OCI-LY3 (cell line): ENCODE data around the gene ANXA11.

Source experiments
- EZH2phosphoT487 ChIP-seq: fragments of 200-600 bp; shearing (Covaris generic); IDR thresholded peaks from 2 replicates; pipeline ENCODE4 v1.6.1; 2018; ENCODE audit warnings: antibody characterized with exemption, mixed run types, low read depth
- TF ChIP-seq, protein P1 (sequence below): fragments of 200-600, 300-600 bp; sonication (generic); IDR thresholded peaks from 2 replicates; pipeline ENCODE4 v1.5.1; 2014; ENCODE audit warnings: antibody characterized with exemption, low read length, low read depth

DNA sequence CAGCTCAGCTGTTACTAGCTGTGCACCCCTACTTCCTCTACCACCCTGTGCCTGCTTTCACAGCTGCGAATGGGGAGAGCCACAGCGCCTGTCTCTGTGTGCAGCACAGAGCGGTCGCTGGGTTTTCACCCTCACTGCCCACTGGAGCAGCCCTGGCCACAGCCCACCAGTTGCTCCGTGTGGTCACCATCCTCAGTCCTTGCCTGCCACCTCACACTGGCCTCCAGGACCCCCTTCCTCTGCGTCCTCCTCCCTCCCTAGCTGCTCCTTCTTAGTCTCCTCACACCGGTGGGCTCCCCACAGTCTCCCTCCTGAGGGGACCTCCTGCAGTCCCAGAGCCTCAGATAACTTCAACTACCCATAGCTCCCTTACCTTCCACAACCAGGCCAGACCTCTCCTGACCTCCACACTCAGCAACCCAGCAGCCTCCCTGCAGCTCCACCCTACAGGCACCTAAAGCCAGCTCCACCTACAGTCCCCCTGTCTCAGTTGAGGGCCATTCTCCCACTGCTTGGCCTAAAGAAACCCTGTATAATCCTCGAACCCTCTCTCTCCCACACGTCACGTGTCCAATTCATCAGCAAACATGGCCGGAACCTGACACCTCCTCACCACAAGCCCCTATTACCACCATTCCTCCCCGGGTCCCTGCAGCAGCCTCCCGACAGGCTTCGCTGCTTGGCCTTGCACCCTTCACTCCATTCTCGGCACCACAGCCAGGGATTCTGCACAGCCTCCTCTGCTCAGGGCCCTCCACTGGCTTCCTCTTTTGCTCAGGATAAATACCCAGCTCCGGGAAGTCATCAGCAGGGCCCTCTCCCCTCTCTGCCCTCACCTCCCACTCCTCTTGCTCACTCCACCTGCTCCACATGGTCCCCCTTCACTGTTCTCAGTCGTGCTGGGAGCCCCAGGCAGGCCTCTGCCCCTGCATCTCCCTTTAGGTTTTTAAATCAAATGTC lies 44.7 kb downstream of the ANXA11 start:
- TF ChIP-seq, protein P1, sequence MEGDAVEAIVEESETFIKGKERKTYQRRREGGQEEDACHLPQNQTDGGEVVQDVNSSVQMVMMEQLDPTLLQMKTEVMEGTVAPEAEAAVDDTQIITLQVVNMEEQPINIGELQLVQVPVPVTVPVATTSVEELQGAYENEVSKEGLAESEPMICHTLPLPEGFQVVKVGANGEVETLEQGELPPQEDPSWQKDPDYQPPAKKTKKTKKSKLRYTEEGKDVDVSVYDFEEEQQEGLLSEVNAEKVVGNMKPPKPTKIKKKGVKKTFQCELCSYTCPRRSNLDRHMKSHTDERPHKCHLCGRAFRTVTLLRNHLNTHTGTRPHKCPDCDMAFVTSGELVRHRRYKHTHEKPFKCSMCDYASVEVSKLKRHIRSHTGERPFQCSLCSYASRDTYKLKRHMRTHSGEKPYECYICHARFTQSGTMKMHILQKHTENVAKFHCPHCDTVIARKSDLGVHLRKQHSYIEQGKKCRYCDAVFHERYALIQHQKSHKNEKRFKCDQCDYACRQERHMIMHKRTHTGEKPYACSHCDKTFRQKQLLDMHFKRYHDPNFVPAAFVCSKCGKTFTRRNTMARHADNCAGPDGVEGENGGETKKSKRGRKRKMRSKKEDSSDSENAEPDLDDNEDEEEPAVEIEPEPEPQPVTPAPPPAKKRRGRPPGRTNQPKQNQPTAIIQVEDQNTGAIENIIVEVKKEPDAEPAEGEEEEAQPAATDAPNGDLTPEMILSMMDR = no peak
- no peak for TF ChIP-seq EZH2phosphoT487
